Lung (tissue), 12 donors: Measurements from ENCODE around the gene KRT71. TPM values are rescaled to one million over a fixed set of nuclear protein-coding genes. Genes with fewer than 3 reads are reported as not detected.
A peak's percentile ranks its signal among the peaks of the same experiment; 100 is the strongest.

Source experiments
- ATAC-seq: fragments of 200-7000 bp; cut with Tn5 transposase; one replicate; pipeline ENCODE4 v1.9.1; 2020; ENCODE audit warnings: moderate number of reproducible peaks; ENCODE audit not compliant: insufficient read depth, low FRiP score
- DNase-seq, 3 donors: peaks; one replicate each; pipeline ENCODE4 v3.0.0-alpha.2; 2013 to 2017
- H3K27ac ChIP-seq, 2 donors: one replicate each; pipeline ENCODE4 v1.5.1; 2013; ENCODE audit warnings: mild to moderate bottlenecking in 2 of 2, moderate library complexity in 2 of 2, control low read depth in 1 of 2, inconsistent platforms in 1 of 2, low read depth in 1 of 2, low read length in 1 of 2
- H3K27me3 ChIP-seq, 3 donors: one replicate each; pipeline ENCODE4 v1.5.1; 2013; ENCODE audit warnings: low read length in 2 of 3; ENCODE audit not compliant: control insufficient read depth in 3 of 3, insufficient read depth in 3 of 3
- H3K36me3 ChIP-seq, 4 donors: one replicate each; pipeline ENCODE4 v1.5.1; 2013; ENCODE audit warnings: low read length in 4 of 4, mild to moderate bottlenecking in 1 of 4, moderate library complexity in 1 of 4; ENCODE audit not compliant: control insufficient read depth in 4 of 4, insufficient read depth in 4 of 4
- H3K4me1 ChIP-seq, 5 donors: one replicate each; pipeline ENCODE4 v1.5.1; 2013; ENCODE audit warnings: low read length in 5 of 5, mild to moderate bottlenecking in 2 of 5, moderate library complexity in 1 of 5; ENCODE audit not compliant: control insufficient read depth in 5 of 5, insufficient read depth in 5 of 5
- H3K4me3 ChIP-seq: one replicate; pipeline ENCODE4 v1.5.1; 2013; ENCODE audit warnings: mild to moderate bottlenecking, control low read depth, moderate library complexity
- H3K9ac ChIP-seq, 2 donors: one replicate each; pipeline ENCODE4 v1.5.1; 2013; ENCODE audit warnings: low read length in 2 of 2, control low read depth in 1 of 2; ENCODE audit not compliant: insufficient read depth in 1 of 2
- H3K9me3 ChIP-seq, 4 donors: one replicate each; pipeline ENCODE4 v1.5.1; 2013; ENCODE audit warnings: low read length in 3 of 4, mild to moderate bottlenecking in 1 of 4, moderate library complexity in 1 of 4; ENCODE audit not compliant: control insufficient read depth in 4 of 4, insufficient read depth in 3 of 4
- CTCF ChIP-seq: IDR thresholded peaks from 2 replicates; pipeline ENCODE4 v1.5.1; 2012; ENCODE audit warnings: mild to moderate bottlenecking; ENCODE audit errors: control extremely low read depth, extremely low read depth
- WGBS, 2 donors: extraction: QIAGEN DNeasy Blood & Tissue Kit; methylation state at CpG; one replicate each; pipeline ENCODE4 v1.1.7; 2013; 5-methylcytosine and 5-hydroxymethylcytosine counted together
- polyA plus RNA-seq, 2 donors: library from polyadenylated mRNA; stranded (reverse); fragments of 200-250 nt; gene quantifications; one replicate each; pipeline ENCODE4 v1.2.1, GENCODE V29; 2013
- total RNA-seq, 2 donors: library from RNA; depleted of rRNA in 1 of 2; stranded (reverse); fragments of >200 nt in 1 of 2; gene quantifications; one replicate each; pipeline ENCODE4 v1.2.1, GENCODE V29; 2014 to 2021
- donor health status: control.
- donor health status: control.
- donor health status: Bipolar disorder and iron deficiency.
- donor health status: healthy.
- donor health status: DM: yes; HTN: yes; CAD: no.

KRT71 gene
- total and polyA plus RNA-seq, 4 donors, result not detected

- Histone ChIP-seq H3K27me3 (peaks cover 0 to 3% (median 0%) of the 10 kb centered on the region in 3 donors), H3K36me3 (no peaks in the 10 kb centered on the region), H3K4me3 (no peak overlapping the region), H3K27ac (no peak overlapping the region), H3K4me1 (no peaks in the 10 kb centered on the region), H3K9ac (no peak overlapping the region), H3K9me3 (peaks cover 0 to 2% (median 0%) of the 10 kb centered on the region in 4 donors)
- no peak for TF ChIP-seq CTCF
- DNase-seq, result no peak
- no peak for ATAC-seq
- 85 to 90% methylated on average over 5 of the region's 5 CpGs for whole genome bisulfite sequencing, 2 donors
Measured at GRCh38 chr12:52508211-52508610, 44.7 kb downstream of the KRT71 start.

- DNase-seq, result peak in 2 of 3 donors; percentile 48 to 58
- no peak for TF ChIP-seq CTCF
- 31 to 46% methylated on average over 4 of the region's 4 CpGs for WGBS, 2 donors
- Histone ChIP-seq H3K36me3 (no peaks in the 10 kb centered on the region), H3K4me3 (no peak overlapping the region), H3K9me3 (peaks cover 0 to 2% (median 0%) of the 10 kb centered on the region in 4 donors), H3K27me3 (peaks cover 0 to 3% (median 0%) of the 10 kb centered on the region in 3 donors), H3K4me1 (no peaks in the 10 kb centered on the region), H3K27ac (no peak overlapping the region), H3K9ac (no peak overlapping the region)
- no peak for ATAC-seq
Measured at GRCh38 chr12:52506858-52507715, 45.9 kb downstream of the KRT71 start.

GRCh38 chr12:52502877-52503276 is 50.1 kb downstream of the KRT71 start:
- ATAC-seq, result no peak
- WGBS, 2 donors, result 88 to 90% methylated on average over 1 of the region's 1 CpG
- H3K4me1 ChIP-seq, result no peaks in the 10 kb centered on the region
- no peaks in the 10 kb centered on the region for H3K9me3 ChIP-seq
- H3K36me3 ChIP-seq, result no peaks in the 10 kb centered on the region
- DNase-seq, result no peak
- no peak overlapping the region for H3K4me3 ChIP-seq
- H3K27ac ChIP-seq, result no peak overlapping the region
- no peak overlapping the region for H3K9ac ChIP-seq
- no peak for TF ChIP-seq CTCF
- peaks cover 0 to 3% (median 0%) of the 10 kb centered on the region in 3 donors for H3K27me3 ChIP-seq
